Neuron (in vitro differentiated cells): ENCODE measurements around the gene ADAMTS16.

Experiments used
- H2AFZ ChIP-seq: one replicate; pipeline ENCODE4 v1.6.1; 2013; ENCODE audit warnings: low read depth, mild to moderate bottlenecking, inconsistent platforms, low read length, moderate library complexity
- H3K27me3 ChIP-seq: one replicate; pipeline ENCODE4 v1.6.1; 2013; ENCODE audit warnings: low read length; ENCODE audit not compliant: insufficient read depth
- H3K36me3 ChIP-seq: one replicate; pipeline ENCODE4 v1.6.1; 2013; ENCODE audit warnings: low read length; ENCODE audit not compliant: insufficient read depth
- H3K4me1 ChIP-seq: one replicate; pipeline ENCODE4 v1.6.1; 2013; ENCODE audit warnings: low read length; ENCODE audit not compliant: insufficient read depth
- H3K4me3 ChIP-seq: 2 replicates; pipeline ENCODE4 v1.5.1; 2013; ENCODE audit warnings: mild to moderate bottlenecking, low read length, moderate library complexity
- H3K9me3 ChIP-seq: one replicate; pipeline ENCODE4 v1.6.1; 2013; ENCODE audit warnings: low read length

The ADAMTS16 gene

DNA sequence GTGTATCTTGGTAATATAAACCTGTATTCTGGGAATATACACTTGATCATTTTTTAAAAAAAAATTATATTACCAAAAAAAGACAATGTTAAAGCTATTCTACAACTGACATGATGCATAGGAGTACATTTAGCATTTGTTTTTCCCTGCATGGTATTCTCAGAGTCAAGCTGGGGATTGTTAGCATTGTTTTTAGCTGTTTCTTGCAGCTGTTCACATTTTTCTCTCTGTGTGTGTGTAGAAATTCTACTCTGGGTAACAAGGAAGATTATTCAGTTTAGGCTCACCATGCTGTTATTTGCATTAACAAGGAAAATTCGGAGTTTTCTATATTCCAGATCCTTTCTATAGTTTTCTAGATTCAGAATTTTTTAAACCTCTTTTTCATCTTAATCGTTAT lies 62.2 kb downstream of the ADAMTS16 start:
- H2AFZ ChIP-seq: no peak overlapping the region
- H3K4me3 ChIP-seq: no peak overlapping the region
- H3K9me3 ChIP-seq: no peaks in the 10 kb centered on the region
- H3K4me1 ChIP-seq: no peaks in the 10 kb centered on the region
- H3K36me3 ChIP-seq: no peaks in the 10 kb centered on the region
- H3K27me3 ChIP-seq: no peaks in the 10 kb centered on the region

DNA sequence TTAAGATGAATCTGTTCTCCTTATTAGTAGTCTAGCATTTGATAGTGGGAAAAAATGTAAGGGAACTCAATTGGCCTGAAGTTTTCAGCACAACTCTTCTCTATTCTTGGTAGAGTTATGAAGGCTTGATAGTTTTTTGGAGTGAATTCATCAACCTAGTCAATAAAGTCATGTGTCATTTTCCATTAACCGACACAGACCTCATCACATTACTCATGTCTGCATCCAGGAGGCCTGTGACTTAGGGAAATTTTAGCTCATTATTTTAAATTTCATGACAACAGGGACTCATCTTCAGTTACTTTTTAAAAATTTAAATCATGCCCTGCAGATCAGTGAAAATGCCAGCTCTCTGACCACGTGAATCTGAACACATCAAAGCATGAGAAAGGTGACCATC lies 63.3 kb downstream of the ADAMTS16 start:
- no peak overlapping the region for H3K4me3 ChIP-seq
- H2AFZ ChIP-seq: no peak overlapping the region
- H3K27me3 ChIP-seq: no peaks in the 10 kb centered on the region
- H3K9me3 ChIP-seq: no peaks in the 10 kb centered on the region
- H3K36me3 ChIP-seq: no peaks in the 10 kb centered on the region
- no peaks in the 10 kb centered on the region for H3K4me1 ChIP-seq

DNA sequence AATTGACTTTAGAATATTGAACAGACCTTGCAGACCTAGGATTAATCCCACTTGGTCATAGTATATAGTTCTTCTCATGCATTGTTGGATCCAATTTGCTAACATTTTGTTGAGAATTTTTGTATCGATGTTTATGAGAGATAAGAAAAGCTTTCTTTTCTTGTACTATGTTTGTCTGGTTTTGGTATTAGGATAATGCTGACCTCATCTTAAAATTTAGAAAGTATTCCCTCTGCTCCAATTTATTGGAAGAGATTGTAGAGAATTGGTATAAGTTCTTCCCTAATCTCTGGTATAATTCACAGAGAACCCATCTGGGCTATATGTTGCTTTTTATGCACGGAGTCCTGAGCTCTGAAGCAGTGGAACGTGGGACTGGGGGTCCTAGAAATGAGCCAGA lies 67.7 kb downstream of the ADAMTS16 start:
- Histone ChIP-seq H2AFZ (no peak overlapping the region), H3K9me3 (no peaks in the 10 kb centered on the region), H3K36me3 (no peaks in the 10 kb centered on the region), H3K27me3 (no peaks in the 10 kb centered on the region), H3K4me3 (no peak overlapping the region), H3K4me1 (no peaks in the 10 kb centered on the region)

DNA sequence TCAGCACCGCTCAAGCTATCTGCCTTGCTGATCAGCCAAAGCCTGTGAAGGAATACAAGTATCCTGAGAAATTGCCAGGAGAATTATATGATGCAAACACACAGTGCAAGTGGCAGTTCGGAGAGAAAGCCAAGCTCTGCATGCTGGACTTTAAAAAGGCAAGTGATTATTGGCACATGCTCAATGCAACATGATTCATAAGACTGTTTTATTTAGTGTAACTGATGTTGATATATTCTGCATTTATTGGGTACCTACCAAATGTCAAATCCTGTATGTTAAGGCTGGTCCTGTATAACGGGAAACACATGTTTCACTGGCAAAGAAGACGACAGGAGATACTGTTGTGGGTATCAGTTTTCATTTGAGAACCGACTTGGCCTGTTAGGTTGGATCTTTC lies 69.0 kb downstream of the ADAMTS16 start:
- no peaks in the 10 kb centered on the region for H3K36me3 ChIP-seq

DNA sequence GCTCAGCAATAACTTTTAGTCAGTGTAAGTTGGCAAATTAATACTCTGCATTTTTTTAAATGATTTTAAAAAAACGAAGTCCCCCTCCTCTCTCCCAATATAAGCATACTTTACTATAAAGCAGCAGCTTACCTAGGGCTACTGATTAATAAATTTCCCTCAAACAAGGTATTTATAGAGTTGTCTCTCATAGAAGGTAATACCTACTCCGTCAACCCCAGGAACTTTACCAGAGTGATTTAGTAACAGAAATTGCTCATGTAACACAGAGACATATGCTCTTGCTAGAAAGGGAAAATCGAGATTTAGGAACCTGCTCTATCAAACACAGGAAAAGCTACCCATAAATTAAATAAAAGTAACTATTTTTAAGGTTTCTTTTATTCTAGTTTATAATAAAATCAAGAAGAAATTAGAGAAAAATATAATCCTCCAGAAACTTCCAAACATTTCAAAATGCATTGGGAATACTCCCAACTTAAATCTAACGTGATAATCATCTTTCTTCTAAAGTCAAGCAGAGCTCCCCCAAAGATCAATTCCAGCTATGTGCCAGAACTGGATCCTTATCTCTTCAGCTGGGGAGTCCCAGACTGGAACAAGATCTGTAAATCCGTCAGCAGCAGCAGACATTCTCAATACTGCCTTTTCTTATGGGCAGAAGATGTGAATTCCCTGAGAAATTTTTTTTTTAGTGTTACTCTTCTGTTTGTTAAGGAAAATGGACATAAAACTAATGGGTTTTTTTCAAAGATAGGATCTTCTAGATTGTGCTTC lies 69.6 kb downstream of the ADAMTS16 start:
- Histone ChIP-seq H3K36me3 (no peaks in the 10 kb centered on the region), H3K27me3 (peaks cover 3% of the 10 kb centered on the region), H3K4me3 (no peak overlapping the region), H3K9me3 (no peaks in the 10 kb centered on the region), H2AFZ (no peak overlapping the region), H3K4me1 (no peaks in the 10 kb centered on the region)

More for the DNA sequence above, 69.0 kb downstream of the ADAMTS16 start:
- Histone ChIP-seq H3K4me3 (no peak overlapping the region), H3K4me1 (no peaks in the 10 kb centered on the region), H3K27me3 (peaks cover 3% of the 10 kb centered on the region), H2AFZ (no peak overlapping the region), H3K9me3 (no peaks in the 10 kb centered on the region)

DNA sequence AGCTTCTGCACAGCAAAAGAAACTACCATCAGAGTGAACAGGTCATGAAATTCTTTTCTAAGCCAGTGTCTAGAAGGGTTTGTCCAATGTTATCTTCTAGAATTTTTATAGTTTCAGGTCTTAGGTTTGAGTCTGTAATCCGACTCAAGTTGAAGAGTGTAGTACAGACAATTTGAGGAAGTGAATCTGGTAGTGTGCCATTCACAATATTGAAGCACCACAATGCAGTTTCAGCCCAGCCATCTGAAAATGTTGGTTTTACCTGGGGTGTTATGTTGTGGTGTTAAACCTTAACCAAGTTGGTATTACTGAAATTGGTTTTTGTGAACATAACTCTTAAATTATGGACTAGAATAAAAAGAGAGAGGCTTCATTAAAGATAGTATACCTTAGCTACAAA lies 77.2 kb downstream of the ADAMTS16 start:
- peaks cover 3% of the 10 kb centered on the region for H3K27me3 ChIP-seq
- no peaks in the 10 kb centered on the region for H3K36me3 ChIP-seq
- peaks cover 13% of the 10 kb centered on the region for H3K4me1 ChIP-seq
- H3K9me3 ChIP-seq: no peaks in the 10 kb centered on the region
- H3K4me3 ChIP-seq: no peak overlapping the region
- no peak overlapping the region for H2AFZ ChIP-seq

DNA sequence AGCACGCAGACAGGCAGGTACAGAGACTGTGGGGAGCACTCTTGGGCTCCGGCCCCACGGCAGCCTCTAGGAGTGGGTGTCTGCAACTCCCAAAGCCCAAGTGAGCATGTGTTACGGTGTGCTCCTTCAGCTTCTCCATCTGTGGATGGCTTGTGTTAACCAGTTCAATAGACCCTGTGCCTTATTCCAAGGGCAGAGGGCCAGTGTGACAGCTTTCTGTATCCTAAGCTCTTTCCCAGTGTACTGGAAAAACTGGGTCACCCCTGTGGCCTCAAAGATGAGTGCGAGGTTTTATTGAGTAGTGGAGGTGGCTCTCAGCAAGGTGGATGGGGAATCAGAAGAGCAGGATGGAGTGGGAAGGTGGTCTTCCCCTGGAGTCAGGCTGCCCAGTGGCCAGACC lies 78.3 kb downstream of the ADAMTS16 start:
- Histone ChIP-seq H3K36me3 (no peaks in the 10 kb centered on the region), H3K9me3 (peaks cover 2% of the 10 kb centered on the region), H3K4me1 (peaks cover 13% of the 10 kb centered on the region), H3K4me3 (no peak overlapping the region), H3K27me3 (peaks cover 3% of the 10 kb centered on the region), H2AFZ (no peak overlapping the region)

DNA sequence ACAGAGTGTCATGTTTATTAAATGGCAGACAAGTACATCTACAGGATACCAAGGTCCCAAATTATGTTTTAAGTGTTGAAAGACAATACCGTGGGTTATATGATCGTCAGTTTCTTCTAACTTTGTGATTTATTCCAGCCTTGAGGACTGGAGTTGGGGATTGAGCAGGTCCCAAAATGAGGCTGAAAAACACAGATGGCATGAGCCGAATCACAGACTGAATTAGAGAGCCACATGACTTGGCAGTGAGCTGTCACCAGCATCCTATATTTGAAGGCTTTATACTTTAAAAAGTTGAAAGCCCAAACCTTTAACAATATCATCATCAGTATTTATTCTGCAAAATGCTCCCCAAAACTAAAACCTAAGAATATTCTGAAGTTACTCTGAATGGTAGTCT lies 79.4 kb downstream of the ADAMTS16 start:
- H2AFZ ChIP-seq: no peak overlapping the region
- H3K4me3 ChIP-seq: no peak overlapping the region
- H3K9me3 ChIP-seq: peaks cover 2% of the 10 kb centered on the region
- no peaks in the 10 kb centered on the region for H3K27me3 ChIP-seq
- peaks cover 13% of the 10 kb centered on the region for H3K4me1 ChIP-seq
- H3K36me3 ChIP-seq: no peaks in the 10 kb centered on the region

DNA sequence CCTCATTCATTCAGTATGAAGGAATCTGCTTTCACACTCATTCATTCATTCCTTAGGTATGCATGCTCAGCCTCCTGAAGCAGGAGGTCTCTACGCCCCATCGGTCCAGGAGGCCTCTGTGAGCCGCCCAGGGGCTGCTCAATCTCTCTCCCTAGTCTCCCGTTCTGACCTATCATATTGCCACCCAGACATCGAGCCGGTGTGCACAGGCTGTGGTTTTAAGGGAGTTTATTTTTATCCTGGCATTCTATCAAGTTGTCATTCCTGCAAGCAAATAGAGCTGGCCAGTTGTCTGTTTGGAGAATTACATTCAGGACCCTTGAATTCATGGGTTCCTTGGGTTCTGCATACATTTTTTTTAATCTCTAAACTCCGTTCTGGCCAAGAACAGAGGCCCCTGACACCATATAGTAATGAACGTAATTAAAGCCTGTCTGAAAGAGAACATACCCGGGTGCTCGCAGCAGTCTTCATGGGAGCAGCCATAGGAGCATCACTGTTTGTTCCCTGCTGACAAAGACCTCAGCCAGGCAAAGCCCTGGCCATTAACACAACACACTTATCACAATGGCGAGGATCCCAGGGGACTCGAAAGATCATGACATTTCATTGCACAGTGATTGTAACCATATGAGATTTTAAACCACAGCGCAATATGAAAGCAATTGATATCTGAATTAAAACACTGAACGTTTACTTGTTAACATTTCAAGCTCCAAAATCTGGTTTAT lies 80.9 kb downstream of the ADAMTS16 start:
- Histone ChIP-seq H3K4me1 (peaks cover 13% of the 10 kb centered on the region), H3K36me3 (no peaks in the 10 kb centered on the region), H3K9me3 (peaks cover 2% of the 10 kb centered on the region)

DNA sequence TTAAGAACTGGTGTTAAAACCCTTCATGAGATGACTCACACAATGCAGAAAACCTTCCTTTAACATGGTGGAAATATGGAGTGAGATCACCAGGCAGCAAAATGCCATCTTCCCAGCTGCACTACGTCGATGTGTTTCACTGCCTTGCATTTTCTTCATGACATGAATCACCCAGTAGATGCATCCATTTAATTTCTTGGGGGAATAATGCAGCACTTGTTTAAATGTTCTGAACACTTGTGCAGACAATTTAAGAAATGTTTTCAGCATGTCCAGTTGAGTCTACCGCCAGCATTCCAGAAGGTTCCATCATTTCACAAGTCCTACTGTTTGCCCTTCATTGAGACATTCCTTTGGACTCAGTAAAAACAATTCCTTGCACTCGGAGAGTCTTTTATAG lies 81.6 kb downstream of the ADAMTS16 start:
- H3K9me3 ChIP-seq: peaks cover 2% of the 10 kb centered on the region
- no peaks in the 10 kb centered on the region for H3K36me3 ChIP-seq
- no peaks in the 10 kb centered on the region for H3K27me3 ChIP-seq
- peaks cover 13% of the 10 kb centered on the region for H3K4me1 ChIP-seq
- no peak overlapping the region for H3K4me3 ChIP-seq
- H2AFZ ChIP-seq: no peak overlapping the region

More for the DNA sequence above, 80.9 kb downstream of the ADAMTS16 start:
- Histone ChIP-seq H3K27me3 (no peaks in the 10 kb centered on the region), H3K4me3 (no peak overlapping the region), H2AFZ (no peak overlapping the region)

DNA sequence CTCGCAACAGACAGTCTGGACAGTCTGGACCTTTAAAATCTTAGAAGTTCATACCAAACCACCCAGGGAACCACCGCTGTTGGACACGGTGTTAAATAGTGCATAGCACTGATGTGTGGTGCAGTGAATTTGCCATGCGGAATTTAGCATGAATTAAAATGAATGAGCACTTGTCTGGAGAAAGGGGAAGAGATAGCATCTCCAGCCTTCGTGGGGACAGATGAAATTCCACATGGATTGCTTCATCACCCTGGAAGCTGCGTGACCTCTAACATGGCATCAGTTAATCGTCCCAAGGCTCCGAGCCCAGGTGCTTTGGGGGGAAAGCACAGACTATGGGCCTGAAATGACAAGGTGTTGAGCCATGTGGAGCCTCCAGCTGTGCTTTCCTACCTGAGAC lies 91.4 kb downstream of the ADAMTS16 start:
- Histone ChIP-seq H2AFZ (no peak overlapping the region), H3K36me3 (no peaks in the 10 kb centered on the region), H3K4me1 (no peaks in the 10 kb centered on the region), H3K9me3 (no peaks in the 10 kb centered on the region), H3K4me3 (no peak overlapping the region), H3K27me3 (no peaks in the 10 kb centered on the region)

DNA sequence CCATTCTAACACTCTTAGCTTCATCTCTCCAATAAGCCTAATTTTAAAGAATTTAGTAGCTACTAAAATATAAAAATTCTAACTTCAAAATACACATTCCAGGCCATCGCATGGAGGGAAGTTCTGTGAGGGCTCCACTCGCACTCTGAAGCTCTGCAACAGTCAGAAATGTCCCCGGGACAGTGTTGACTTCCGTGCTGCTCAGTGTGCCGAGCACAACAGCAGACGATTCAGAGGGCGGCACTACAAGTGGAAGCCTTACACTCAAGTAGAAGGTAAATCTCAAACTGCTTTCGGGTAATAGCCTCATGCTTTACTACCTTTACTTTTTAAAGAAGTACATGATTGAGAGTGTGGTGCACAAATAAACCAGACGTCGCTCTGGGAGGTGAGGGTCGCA lies 94.8 kb downstream of the ADAMTS16 start:
- H3K4me1 ChIP-seq: no peaks in the 10 kb centered on the region
- no peak overlapping the region for H2AFZ ChIP-seq
- H3K4me3 ChIP-seq: no peak overlapping the region
- no peaks in the 10 kb centered on the region for H3K27me3 ChIP-seq
- no peaks in the 10 kb centered on the region for H3K36me3 ChIP-seq
- H3K9me3 ChIP-seq: no peaks in the 10 kb centered on the region

DNA sequence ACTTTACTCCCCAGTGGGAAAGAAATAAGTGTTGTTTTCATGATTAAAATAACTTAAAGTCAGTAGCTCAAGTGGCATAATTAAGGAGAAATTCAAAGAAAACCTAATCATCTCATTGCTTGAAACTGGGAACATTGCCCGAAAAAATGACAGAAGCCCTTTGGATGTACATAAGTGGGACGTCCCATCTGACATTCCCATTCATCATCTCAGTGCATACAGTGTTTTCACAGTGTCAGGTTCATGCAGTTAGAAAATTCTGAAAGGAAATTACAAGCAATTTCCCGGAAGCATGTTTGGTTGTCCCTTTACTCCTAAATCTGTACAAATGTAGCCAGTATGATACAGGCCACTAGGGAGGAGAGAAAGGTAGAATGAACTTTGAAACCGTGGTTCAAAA lies 95.6 kb downstream of the ADAMTS16 start:
- no peak overlapping the region for H2AFZ ChIP-seq
- H3K9me3 ChIP-seq: no peaks in the 10 kb centered on the region
- H3K36me3 ChIP-seq: no peaks in the 10 kb centered on the region
- no peaks in the 10 kb centered on the region for H3K4me1 ChIP-seq
- no peak overlapping the region for H3K4me3 ChIP-seq
- no peaks in the 10 kb centered on the region for H3K27me3 ChIP-seq
